NCI-H526 (cell line): ENCODE results near the gene SYT15.

Experiments used
- DNase-seq, 2 experiments: peaks; one replicate each; lab custom pipeline; 2025; lab: John Stamatoyannopoulos, UW

The SYT15 gene

GRCh38 chr10:46544989-46545791 is 33.7 kb upstream of the SYT15 start:
- peak in 1 of 2 experiments; percentile 17 for DNase-seq

GRCh38 chr10:46545861-46546590 is 32.9 kb upstream of the SYT15 start:
- no peak for DNase-seq

- DNase-seq = no peak
Observed at GRCh38 chr10:46546591-46547540, 32.1 kb upstream of the SYT15 start.

GRCh38 chr10:46547541-46548497 is 31.1 kb upstream of the SYT15 start:
- DNase-seq = no peak

- DNase-seq = no peak
Observed at GRCh38 chr10:46548498-46549090, 30.3 kb upstream of the SYT15 start.

- DNase-seq = no peak
Observed at GRCh38 chr10:46549171-46550075, 29.5 kb upstream of the SYT15 start.

GRCh38 chr10:46550076-46550790 is 28.7 kb upstream of the SYT15 start:
- no peak for DNase-seq

- no peak for DNase-seq
Observed at GRCh38 chr10:46550795-46551700, 27.9 kb upstream of the SYT15 start.

- no peak for DNase-seq
Observed at GRCh38 chr10:46551701-46552525, 27.0 kb upstream of the SYT15 start.

- DNase-seq = peak; percentile 13 to 42
Observed at GRCh38 chr10:46552526-46553237, 26.2 kb upstream of the SYT15 start.

GRCh38 chr10:46553238-46554049 is 25.5 kb upstream of the SYT15 start:
- no peak for DNase-seq

- DNase-seq = no peak
Observed at GRCh38 chr10:46554166-46554781, 24.7 kb upstream of the SYT15 start.

GRCh38 chr10:46555366-46555712 is 23.6 kb upstream of the SYT15 start:
- DNase-seq = peak in 1 of 2 experiments; percentile 35

- DNase-seq = peak in 1 of 2 experiments; percentile 75
Observed at GRCh38 chr10:46555713-46556514, 23.0 kb upstream of the SYT15 start.
